GM18517 (cell line): ENCODE results near the gene SPPL3.
"Not testable (repeated sequence)": the region's sequence is repeated elsewhere in the genome, so short reads cannot be mapped to it uniquely, and the experiment has no call there.

Experiments used
- ATAC-seq: cut with Tn5 transposase; IDR thresholded peaks from one replicate; pipeline ENCODE4 v1.9.1; 2021; ENCODE audit warnings: mild to moderate bottlenecking, moderate library complexity; ENCODE audit not compliant: unreplicated experiment

Gene SPPL3

DNA sequence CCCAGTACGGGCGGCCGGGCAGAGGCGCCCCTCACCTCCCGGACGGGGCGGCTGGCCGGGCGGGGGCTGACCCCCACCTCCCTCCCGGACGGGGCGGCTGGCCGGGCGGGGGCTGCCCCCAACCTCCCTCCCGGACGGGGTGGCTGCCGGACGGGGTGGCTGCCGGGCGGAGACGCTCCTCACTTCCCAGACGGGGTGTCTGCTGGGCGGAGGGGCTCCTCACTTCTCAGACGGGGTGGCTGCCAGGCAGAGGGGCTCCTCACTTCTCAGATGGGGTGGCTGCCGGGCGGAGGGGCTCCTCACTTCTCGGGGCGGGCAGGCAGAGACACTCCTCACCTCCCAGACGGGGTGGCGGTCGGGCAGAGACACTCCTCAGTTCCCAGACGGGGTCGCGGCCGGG is 172.0 kb downstream of the SPPL3 start:
- not testable (repeated sequence) for ATAC-seq

GRCh38 chr12:120726961-120727360 is 177.2 kb downstream of the SPPL3 start:
- ATAC-seq, result no peak

- ATAC-seq, result no peak
Measured at GRCh38 chr12:120726510-120726793, 177.7 kb downstream of the SPPL3 start.

DNA sequence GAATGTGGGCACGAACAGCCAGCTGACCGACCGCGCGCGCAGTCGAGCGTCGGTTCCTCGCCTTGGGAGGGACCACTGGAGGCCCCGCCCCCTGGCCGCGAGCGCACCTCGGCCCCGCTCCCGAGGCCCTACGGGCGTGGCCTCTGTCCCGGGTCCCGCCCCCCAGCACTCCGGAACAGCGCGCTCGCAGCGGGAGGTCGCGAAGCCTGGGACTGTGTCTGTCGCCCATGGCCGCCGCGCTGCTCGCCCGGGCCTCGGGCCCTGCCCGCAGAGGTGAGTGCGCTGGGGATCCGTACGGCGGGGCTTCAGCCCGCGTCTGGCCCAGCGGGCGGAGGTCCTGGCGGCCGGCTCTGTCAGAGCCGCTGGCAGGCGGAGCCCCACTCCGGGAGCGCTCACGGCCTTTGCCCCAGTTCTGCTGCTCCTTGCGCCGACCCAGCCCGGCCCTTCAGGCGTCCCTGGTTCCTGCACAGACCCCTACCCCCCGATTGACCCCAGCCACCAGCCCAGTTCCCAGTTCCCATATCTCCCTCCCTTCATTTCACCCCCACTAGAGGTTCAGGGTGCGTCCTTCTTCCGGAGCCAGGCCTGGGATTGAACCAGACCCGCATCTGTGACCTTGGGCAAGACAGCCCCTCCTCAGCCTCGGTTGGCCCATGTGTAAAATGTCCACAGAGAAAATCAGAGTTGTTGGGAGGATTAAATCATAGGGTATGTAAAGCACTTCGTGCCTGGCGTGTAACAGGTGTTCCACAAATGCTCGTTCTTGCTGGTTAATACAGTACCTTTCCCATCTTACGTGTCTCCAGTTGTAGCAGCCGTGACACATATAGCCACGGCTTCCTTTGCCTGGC is 178.3 kb downstream of the SPPL3 start, which contains the start of gene ACADS:
ACADS (plus strand) TSS at position 168 of the 851 bp plus-strand sequence; CDS start at position 228, 60 bp downstream.
- peak; percentile 91 for ATAC-seq

GRCh38 chr12:120725151-120725658 is 179.0 kb downstream of the SPPL3 start:
- peak; percentile 12 for ATAC-seq

DNA sequence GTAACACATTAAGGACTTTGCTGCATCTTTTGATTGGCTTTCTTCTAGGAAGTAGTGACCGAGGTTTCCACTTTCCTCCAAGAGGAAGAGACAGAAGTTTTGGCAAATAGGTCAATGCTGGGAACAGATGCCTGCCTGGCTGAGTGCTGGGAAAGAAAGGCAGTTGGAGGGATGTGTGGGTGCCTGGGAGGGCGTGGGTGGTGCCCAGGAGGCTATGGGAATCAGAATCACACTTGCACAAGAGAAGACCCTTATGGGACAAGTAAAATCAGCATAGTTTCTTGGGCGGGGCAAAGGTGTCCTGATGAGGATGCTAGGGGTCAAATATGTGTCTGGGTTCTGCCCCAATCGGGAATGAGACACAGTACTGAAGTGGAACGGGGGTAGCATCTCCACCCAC is 179.4 kb downstream of the SPPL3 start:
- no peak for ATAC-seq

DNA sequence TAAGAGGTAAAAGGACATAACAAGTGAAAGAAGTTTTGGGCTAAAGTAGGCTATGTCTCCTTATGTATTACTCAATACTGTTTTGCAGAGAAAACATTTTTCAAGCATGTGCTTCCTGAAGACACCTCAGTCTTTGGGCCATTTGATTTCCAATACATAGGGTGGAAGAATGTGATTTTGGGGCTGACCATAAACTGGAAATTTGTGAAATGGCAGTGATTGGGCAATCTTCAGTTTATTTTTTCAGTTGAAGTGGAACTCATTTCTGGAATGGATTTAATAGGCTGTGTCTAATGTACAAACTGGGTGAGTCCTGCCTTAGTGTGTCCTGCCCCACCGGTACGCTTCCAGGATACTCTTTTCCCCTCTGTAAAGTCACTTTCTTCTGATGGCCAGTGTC is 181.4 kb downstream of the SPPL3 start:
- ATAC-seq, result no peak

GRCh38 chr12:120721866-120722265 is 182.3 kb downstream of the SPPL3 start:
- ATAC-seq, result no peak

DNA sequence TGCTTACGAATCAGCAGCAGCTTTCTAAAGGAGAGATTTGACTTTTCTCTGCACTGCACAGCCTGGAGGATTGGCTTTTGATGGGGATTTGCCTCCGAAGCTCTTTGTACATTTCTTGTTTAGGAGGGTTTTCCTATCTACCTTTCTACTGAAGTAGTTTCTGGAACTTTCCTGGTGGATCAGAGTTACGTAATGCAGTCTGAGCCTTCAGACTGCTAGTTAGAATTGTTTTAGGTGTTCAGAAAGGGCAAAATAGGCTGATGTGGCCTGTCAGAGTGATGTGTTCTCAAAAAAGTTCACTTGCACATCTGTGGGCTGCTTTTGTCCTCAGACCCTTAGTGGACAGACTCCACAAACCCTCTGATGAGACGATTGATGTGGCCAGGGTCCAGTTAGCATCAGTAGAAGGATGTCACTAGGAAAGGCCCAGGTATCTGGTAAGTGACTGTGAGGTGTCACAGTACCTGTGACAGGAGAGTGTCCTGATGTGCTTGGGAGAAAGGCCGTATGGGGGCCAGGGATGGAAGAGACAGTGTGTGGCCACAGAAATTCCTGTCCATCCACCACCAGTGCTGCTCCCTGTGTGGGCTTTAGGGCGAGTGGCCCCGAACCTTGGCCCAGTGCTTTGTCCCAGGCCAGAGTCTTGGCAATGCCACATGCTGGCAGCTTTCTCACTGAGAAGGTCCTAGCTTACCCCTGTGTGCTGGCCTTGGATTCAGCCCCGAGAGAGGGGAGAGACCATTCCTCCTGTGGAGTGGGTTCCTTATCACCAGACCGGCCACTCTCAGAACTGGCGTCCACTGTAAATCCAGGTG is 183.0 kb downstream of the SPPL3 start:
- no peak for ATAC-seq

GRCh38 chr12:120720234-120720986 is 183.7 kb downstream of the SPPL3 start:
- no peak for ATAC-seq

DNA sequence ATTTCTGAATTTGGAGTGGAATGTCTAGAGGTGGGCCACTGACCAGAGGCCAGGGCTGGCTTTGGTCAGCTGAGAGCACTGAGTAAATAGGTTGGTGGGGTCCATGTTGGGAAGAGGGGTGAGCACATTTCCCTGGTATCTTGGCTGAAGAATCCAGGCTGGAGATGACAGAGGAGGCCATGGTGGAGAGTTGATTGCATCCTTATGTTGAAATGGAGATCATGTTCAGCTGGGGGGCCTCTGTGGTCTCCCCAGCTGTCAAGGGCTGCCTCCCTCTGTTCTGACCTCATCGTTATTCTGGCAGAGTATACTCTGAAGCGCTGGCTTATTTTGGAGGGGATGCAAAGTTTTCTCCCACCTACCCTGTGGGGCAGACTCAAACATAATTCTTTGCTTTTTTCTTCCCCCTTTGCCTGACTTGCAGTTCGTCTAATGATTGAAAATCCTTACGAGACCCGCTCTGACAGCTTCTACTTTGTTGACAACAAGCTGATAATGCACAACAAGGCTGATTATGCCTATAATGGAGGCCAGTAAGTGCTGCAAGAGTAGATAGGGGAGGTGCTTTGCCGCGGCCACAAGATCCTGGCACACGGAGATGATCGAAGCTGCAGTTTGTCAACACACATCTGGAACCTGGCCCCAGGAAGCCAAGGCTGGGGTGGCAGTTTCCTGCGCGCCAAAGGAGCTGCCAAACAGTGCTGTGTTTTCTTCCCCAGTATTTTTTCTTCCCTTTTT is 184.5 kb downstream of the SPPL3 start:
- ATAC-seq, result no peak

GRCh38 chr12:120719072-120719471 is 185.1 kb downstream of the SPPL3 start:
- no peak for ATAC-seq

- no peak for ATAC-seq
Measured at GRCh38 chr12:120718055-120718454, 186.1 kb downstream of the SPPL3 start.

DNA sequence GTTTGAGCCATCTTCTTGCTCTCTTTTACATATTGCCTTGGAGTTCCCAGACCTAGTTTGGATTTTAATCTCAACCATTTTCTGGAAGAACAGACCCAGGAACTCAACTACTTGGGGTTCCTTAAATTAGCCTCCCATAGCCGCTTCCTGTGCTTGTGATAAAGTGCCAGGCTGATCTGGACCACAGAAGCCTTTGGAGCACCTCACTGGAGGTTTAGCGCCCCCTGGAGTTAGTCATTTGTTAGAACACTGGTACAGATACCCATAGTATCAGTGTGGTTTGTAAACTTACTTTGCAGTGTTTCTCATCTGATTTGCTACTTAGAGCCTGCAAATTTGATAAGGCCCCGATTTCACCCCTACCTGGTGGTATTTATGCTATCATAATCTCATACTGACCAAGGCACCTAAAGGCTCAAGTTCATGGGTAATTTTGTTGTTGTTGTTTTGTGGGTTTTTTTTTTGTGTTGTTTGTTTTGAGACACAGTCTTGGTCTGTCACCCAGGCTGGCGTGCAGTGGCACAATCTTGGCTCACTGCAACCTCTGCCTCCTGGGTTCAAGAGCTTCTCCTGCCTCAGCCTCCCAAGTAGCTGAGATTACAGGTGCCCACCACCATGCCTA is 190.2 kb downstream of the SPPL3 start:
- ATAC-seq, result no peak

DNA sequence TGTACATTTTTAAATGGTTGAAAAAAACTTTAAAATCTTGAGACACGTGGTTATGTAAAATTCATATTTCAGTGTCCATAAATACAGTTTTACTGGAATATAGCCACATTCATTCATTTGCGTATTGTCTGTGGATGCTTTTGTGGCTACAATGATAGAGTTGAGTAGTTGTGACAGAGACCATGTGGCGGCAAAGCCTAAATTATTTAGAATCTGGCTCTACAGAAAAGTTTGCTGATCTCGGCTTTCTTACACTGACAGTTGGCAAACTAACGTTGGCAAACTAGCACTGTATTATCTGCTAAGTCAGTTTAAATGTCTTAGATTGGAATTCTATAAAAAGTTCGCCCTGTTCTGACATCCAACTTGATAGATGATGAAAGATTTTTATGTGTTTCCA is 191.5 kb downstream of the SPPL3 start:
- ATAC-seq, result no peak
